HL-60 (cell line): ENCODE results near the gene CD4.

Source experiments
- CTCF ChIP-seq: IDR thresholded peaks from one replicate; pipeline ENCODE4 v1.5.1; 2011; ENCODE audit warnings: low read length, control low read depth, inconsistent platforms; ENCODE audit not compliant: insufficient read depth
- POLR2AphosphoS5 ChIP-seq: IDR thresholded peaks from 2 replicates; pipeline ENCODE4 v1.6.1; 2012; ENCODE audit warnings: low read depth
- TF ChIP-seq, protein P1 (sequence below): IDR thresholded peaks from 2 replicates; pipeline ENCODE4 v1.6.1; 2012; ENCODE audit warnings: low read depth; ENCODE audit not compliant: insufficient replicate concordance

DNA sequence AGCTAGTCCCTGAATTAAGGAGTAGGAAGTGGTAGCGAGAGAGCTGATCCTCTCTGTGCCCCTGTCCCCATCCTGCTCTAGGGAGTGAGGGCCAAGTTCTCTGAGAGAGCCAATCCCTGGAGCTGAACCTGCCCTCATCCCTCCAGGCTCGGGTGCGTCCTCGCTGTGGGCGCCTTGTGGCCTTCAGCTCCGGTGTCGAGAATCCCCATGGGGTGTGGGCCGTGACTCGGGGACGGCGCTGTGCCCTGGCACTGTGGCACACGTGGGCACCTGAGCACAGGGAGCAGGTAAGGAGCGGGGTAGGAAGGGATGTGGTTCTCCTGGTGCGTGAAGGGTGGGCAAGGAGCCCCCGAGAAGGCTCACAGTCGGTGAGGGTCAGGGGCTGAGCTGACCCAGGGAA lies 49.5 kb downstream of the CD4 start:
- TF ChIP-seq POLR2AphosphoS5 (no peak), CTCF (no peak)
- TF ChIP-seq, protein P1, sequence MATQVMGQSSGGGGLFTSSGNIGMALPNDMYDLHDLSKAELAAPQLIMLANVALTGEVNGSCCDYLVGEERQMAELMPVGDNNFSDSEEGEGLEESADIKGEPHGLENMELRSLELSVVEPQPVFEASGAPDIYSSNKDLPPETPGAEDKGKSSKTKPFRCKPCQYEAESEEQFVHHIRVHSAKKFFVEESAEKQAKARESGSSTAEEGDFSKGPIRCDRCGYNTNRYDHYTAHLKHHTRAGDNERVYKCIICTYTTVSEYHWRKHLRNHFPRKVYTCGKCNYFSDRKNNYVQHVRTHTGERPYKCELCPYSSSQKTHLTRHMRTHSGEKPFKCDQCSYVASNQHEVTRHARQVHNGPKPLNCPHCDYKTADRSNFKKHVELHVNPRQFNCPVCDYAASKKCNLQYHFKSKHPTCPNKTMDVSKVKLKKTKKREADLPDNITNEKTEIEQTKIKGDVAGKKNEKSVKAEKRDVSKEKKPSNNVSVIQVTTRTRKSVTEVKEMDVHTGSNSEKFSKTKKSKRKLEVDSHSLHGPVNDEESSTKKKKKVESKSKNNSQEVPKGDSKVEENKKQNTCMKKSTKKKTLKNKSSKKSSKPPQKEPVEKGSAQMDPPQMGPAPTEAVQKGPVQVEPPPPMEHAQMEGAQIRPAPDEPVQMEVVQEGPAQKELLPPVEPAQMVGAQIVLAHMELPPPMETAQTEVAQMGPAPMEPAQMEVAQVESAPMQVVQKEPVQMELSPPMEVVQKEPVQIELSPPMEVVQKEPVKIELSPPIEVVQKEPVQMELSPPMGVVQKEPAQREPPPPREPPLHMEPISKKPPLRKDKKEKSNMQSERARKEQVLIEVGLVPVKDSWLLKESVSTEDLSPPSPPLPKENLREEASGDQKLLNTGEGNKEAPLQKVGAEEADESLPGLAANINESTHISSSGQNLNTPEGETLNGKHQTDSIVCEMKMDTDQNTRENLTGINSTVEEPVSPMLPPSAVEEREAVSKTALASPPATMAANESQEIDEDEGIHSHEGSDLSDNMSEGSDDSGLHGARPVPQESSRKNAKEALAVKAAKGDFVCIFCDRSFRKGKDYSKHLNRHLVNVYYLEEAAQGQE = no peak
